ENCODE data around the gene ARMC2. TPM values are rescaled to one million over a fixed set of nuclear protein-coding genes. Genes with fewer than 3 reads are reported as not detected.
A peak's percentile ranks its signal among the peaks of the same experiment; 100 is the strongest.

The ARMC2 gene
- total and polyA plus RNA-seq, 2 of the 4 experiments (the other 2 are of a cell fraction): 0.72 to 3.9 TPM

DNA sequence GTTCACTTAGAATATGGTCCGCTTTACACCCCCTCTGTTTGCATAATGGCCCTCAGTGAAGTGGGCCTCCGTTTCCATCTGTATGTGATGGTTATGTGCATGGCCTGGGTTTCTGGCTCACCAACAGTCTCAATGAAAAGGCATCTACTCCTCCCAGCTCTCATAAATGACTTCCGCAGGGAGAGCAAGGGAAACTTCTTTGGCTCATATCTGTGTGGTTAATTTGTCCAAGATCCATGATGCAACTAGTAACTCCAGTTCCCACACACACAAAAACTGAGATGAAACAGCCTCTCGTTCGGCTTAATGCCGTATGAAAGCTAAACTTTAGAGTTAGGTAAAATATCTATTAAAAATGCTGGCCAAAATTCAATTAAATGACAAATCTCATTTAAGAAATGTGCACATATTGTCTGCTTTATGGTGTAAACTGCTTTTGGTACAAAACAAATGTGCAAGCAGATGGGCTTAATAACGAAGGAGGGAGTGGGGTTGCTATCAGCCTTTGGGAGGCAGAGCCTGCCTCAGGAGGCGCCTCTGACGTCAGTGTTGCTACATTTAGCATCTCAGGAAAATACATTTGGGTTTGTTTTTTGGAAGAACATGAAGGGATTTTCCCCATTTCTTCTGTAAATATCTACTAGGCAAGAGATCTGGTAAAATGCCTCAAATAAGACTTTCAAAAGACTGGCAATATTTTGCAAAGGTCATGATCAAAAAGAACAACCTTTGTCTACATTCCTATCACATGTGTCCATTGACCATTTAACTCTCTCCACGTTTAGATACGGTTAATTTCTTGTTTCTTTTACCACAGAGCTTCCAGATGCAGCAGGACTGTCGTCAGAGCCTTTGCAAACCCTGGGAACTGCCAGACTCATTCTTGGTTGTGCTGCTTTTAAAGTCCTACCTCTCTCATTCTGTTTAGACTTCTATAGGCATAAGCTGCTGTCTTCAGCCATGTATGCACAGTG lies 96.8 kb downstream of the ARMC2 start:
- Histone ChIP-seq H3K27me3 (ENCODE audit: control insufficient read depth, insufficient read depth, low read length) (no peaks in the 10 kb centered on the region), H3K4me3 (ENCODE audit: insufficient read depth, low read depth, low read length) (no peak overlapping the region; the same call in 1 of the 2 replicates), H2AK9ac (replicated peaks; ENCODE audit: low read depth, low read length, poor library complexity) (no peak overlapping the region), H3K9me1 (ENCODE audit: insufficient read depth, low read length) (peaks cover 14% of the 10 kb centered on the region), H3K9me3 (ENCODE audit: control insufficient read depth, insufficient read depth, low read length) (no peaks in the 10 kb centered on the region), H3K27ac (ENCODE audit: insufficient read depth, low read length) (peak overlapping the region; percentile 26; the same call in 1 of the 2 replicates), H2AFZ (replicated peaks; ENCODE audit: low read length, poor library complexity) (peak overlapping the region; percentile 80), H2BK5ac (ENCODE audit: low read depth, low read length, poor library complexity, severe bottlenecking) (peak overlapping the region; percentile 34), H2AK5ac (ENCODE audit: low read depth, low read length) (peak overlapping the region; percentile 16; the same call in 1 of the 2 replicates), H3K9ac (ENCODE audit: low read depth, low read length) (no peak overlapping the region; the same call in 1 of the 2 replicates), H3K4me1 (ENCODE audit: control insufficient read depth, insufficient read depth, low read length) (peaks cover 18% of the 10 kb centered on the region), H2BK20ac (ENCODE audit: low read depth, low read length) (peak overlapping the region; percentile 66), H3K23ac (ENCODE audit: low read depth, low read length) (peak overlapping the region; percentile 59), H3K18ac (ENCODE audit: low read depth, low read length) (peak overlapping the region; percentile 25; the same call in 1 of the 2 replicates), H2BK120ac (ENCODE audit: low read depth, low read length) (peak overlapping the region; percentile 49; the same call in 1 of the 2 replicates), H4K5ac (ENCODE audit: low read depth, low read length) (no peak overlapping the region), H2BK15ac (ENCODE audit: low read depth, low read length) (peak overlapping the region; percentile 16; the same call in 1 of the 3 replicates), H4K8ac (ENCODE audit: low read depth in 2 of 2, low read length in 2 of 2) (peak overlapping the region; percentile 1 to 58; a peak in 2 of 4 replicates), H4K91ac (ENCODE audit: insufficient read depth, low read depth, low read length) (0 out of 2 replicates have a peak overlapping the region, but pooled peaks have one; percentile 46), H3K79me1 (ENCODE audit: low read depth in 1 of 2, low read length in 2 of 2) (no peaks in the 10 kb centered on the region), H3K56ac (ENCODE audit: extremely low read depth, insufficient read depth, low read length) (no peak overlapping the region), H3K36me3 (ENCODE audit: control insufficient read depth, insufficient read depth, low read length) (no peaks in the 10 kb centered on the region), H3K14ac (replicated peaks; ENCODE audit: low read depth, low read length) (peak overlapping the region; percentile 55), H3K4me2 (ENCODE audit: low read depth, low read length) (peak overlapping the region; percentile 73), H4K20me1 (ENCODE audit: insufficient read depth, low read length) (no peaks in the 10 kb centered on the region), H3K4ac (ENCODE audit: low read depth, low read length) (peak overlapping the region; percentile 53)
- DNase-seq (peak; percentile 93), ATAC-seq (ENCODE audit: low read depth) (peak; percentile 68)
- 10% methylated on average over 2 of the region's 12 CpGs; no CpG with 5 or more reads in 1 of the 2 experiments for WGBS, 2 experiments (ENCODE audit: extremely low coverage in 2 of 2, insufficient read length in 1 of 2)
- POLR2A ChIA-PET (ENCODE audit: unreplicated experiment): no interaction called here
- BruUV-seq (replicated peaks): no TSS peak
- intact Hi-C loops (cut with micrococcal nuclease): no loop called here
- dilution Hi-C loops (cut with HindIII; ENCODE audit: low sequenced_read_pairs, unreplicated experiment): no loop called here
- CTCF ChIA-PET: interaction anchor here (0.7 kb wide), 1 partner anchor 30 kb away, joined by 4 read pairs; no protein-coding TSS in a partner anchor
- TF ChIP-seq, protein P1, sequence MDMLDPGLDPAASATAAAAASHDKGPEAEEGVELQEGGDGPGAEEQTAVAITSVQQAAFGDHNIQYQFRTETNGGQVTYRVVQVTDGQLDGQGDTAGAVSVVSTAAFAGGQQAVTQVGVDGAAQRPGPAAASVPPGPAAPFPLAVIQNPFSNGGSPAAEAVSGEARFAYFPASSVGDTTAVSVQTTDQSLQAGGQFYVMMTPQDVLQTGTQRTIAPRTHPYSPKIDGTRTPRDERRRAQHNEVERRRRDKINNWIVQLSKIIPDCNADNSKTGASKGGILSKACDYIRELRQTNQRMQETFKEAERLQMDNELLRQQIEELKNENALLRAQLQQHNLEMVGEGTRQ (IDR thresholded peaks at IDR 0.05; ENCODE audit: low read depth, low read length): no peak
- peak; percentile 90 for TF ChIP-seq CEBPB (IDR thresholded peaks at IDR 0.05; ENCODE audit: low read depth, low read length)
- no peak for TF ChIP-seq SMC3 (IDR thresholded peaks at IDR 0.05; ENCODE audit: low read depth, low read length)
- in situ Hi-C loops (cut with MboI; ENCODE audit: low sequenced_read_pairs): no loop called here
